ENCODE data around the gene FNIP2.
A peak's percentile ranks its signal among the peaks of the same experiment; 100 is the strongest.

The FNIP2 gene

DNA sequence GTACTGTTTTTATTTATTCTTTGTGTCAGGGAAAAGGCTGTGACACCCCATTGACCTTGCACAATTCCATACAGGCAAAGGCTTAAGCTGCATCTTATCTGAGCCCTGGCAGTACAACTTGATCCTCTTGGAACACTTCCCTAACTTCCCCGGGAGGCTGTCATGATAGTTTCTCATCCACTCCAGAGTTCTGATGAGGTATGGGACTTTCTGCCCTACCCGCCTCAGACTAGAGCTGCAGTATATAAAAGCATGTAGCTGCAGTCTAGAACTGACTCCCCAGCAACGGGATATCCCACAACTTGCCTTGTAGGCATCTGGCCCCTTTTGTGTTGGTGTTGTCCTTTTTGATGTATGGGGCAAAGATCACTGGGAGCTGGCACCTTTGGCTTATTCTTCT is 72.7 kb downstream of the FNIP2 start:
- TF ChIP-seq ZFX (IDR thresholded peaks at IDR 0.05; ENCODE audit: borderline replicate concordance): no peak
- TF ChIP-seq, protein P1, sequence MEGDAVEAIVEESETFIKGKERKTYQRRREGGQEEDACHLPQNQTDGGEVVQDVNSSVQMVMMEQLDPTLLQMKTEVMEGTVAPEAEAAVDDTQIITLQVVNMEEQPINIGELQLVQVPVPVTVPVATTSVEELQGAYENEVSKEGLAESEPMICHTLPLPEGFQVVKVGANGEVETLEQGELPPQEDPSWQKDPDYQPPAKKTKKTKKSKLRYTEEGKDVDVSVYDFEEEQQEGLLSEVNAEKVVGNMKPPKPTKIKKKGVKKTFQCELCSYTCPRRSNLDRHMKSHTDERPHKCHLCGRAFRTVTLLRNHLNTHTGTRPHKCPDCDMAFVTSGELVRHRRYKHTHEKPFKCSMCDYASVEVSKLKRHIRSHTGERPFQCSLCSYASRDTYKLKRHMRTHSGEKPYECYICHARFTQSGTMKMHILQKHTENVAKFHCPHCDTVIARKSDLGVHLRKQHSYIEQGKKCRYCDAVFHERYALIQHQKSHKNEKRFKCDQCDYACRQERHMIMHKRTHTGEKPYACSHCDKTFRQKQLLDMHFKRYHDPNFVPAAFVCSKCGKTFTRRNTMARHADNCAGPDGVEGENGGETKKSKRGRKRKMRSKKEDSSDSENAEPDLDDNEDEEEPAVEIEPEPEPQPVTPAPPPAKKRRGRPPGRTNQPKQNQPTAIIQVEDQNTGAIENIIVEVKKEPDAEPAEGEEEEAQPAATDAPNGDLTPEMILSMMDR (IDR thresholded peaks at IDR 0.05): no peak
- no peak overlapping the region for H3K27ac ChIP-seq

DNA sequence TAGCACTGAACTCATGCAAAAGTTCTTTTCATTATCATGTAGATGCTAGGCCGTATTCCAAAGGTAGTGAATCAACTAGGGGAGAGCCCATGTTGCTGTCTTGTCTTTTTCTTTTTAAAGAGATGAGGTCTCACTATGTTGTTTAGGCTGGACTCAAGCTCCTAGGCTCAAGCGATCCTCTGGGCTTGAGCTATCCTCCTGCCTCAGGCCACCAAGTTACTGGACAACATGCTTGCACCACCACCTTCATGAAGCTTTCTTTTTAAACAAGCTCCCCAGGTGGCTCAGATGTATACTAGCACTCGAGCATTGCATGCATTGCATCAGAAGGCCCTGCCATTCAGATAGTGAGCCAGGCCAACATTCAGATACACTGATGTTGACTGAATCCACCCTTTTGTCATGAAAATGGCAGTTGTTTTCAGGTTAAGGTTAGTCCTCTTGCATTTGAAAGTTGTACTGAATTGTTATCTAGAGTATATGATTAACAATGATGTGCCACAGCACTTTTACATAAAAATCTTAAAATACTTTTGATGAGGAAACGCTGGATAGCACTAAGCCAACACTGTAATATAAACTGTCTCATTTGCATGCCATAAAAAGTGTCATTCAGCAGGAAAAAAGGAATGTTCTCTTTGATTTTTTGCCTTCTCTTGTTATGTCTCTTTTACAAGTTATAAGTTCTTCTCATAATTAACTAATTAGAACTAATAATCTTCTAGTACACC is 76.7 kb downstream of the FNIP2 start:
- TF ChIP-seq ZFX (IDR thresholded peaks at IDR 0.05; ENCODE audit: borderline replicate concordance): no peak
- TF ChIP-seq, protein P1 (IDR thresholded peaks at IDR 0.05): no peak
- H3K27ac ChIP-seq: no peak overlapping the region

DNA sequence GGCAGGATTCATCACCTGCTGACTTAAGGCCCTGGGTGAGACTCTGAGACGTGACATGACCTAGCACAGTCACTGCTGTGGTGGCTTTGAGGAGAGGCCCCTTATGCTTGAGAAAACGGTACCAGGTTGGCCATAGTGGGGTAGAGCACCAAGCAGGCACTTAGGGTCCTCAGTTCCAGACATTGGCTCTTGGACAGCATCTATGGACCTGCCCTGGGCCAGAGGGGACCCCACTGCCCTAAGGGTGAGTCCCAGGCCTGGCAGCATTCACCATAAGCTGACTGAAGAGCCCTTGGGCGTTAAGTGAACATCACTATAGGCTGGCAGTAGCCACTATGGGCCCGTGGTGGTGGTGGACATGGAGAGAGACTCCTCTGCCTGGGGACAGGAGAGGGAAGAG is 78.7 kb downstream of the FNIP2 start:
- H3K27ac ChIP-seq: no peak overlapping the region
- TF ChIP-seq, protein P1 (IDR thresholded peaks at IDR 0.05): no peak
- no peak for TF ChIP-seq ZFX (IDR thresholded peaks at IDR 0.05; ENCODE audit: borderline replicate concordance)

GRCh38 chr4:158849681-158850080 is 80.9 kb downstream of the FNIP2 start:
- no peak for TF ChIP-seq ZFX (IDR thresholded peaks at IDR 0.05; ENCODE audit: borderline replicate concordance)
- TF ChIP-seq, protein P1 (IDR thresholded peaks at IDR 0.05): no peak
- no peak overlapping the region for H3K27ac ChIP-seq

DNA sequence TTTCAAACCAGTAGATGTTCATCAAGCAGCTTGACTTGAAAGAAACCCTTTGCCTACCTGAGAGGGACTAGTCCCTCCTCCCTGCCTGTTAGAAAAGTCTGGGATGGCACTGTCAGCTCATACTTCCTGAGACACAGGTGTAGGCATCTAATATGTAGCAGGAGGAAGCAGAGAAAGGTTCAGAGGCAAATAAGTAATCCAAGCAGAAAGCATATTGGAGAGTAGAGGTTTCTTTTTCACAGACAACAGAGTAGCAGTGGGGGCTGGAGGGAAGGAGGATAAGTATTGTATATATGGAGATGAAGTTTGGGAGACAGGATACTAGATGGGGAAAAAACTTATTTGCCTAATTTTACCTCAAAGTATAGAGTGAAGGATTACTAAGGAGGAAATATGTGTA is 81.5 kb downstream of the FNIP2 start:
- TF ChIP-seq ZFX (IDR thresholded peaks at IDR 0.05; ENCODE audit: borderline replicate concordance): no peak
- TF ChIP-seq, protein P1 (IDR thresholded peaks at IDR 0.05): no peak
- no peak overlapping the region for H3K27ac ChIP-seq

- H3K27ac ChIP-seq: no peak overlapping the region
- TF ChIP-seq, protein P1 (IDR thresholded peaks at IDR 0.05): peak; percentile 82
- TF ChIP-seq ZFX (IDR thresholded peaks at IDR 0.05; ENCODE audit: borderline replicate concordance): no peak
These were observed 82.2 kb downstream of the FNIP2 start for GRCh38 chr4:158850800-158851644.

GRCh38 chr4:158854236-158854635 is 85.4 kb downstream of the FNIP2 start:
- TF ChIP-seq, protein P1 (IDR thresholded peaks at IDR 0.05): no peak
- no peak for TF ChIP-seq ZFX (IDR thresholded peaks at IDR 0.05; ENCODE audit: borderline replicate concordance)
- no peak overlapping the region for H3K27ac ChIP-seq
